ENCODE measurements around the gene TYMS.

DNA sequence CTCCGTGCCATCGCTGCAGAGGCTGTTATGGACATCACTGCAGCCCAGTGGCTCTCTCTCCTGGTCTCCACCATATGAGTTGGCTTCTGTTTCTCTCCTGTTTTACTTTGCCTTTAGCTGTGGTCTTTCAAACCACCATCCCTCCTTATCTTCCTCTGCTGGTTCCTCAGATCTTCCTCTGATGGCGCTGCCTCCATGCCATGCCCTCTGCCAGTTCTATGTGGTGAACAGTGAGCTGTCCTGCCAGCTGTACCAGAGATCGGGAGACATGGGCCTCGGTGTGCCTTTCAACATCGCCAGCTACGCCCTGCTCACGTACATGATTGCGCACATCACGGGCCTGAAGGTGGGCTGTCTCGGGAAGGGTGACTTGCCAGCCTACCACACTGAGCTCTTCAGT is 13.1 kb downstream of the TYMS start:
- TF ChIP-seq, protein P1, sequence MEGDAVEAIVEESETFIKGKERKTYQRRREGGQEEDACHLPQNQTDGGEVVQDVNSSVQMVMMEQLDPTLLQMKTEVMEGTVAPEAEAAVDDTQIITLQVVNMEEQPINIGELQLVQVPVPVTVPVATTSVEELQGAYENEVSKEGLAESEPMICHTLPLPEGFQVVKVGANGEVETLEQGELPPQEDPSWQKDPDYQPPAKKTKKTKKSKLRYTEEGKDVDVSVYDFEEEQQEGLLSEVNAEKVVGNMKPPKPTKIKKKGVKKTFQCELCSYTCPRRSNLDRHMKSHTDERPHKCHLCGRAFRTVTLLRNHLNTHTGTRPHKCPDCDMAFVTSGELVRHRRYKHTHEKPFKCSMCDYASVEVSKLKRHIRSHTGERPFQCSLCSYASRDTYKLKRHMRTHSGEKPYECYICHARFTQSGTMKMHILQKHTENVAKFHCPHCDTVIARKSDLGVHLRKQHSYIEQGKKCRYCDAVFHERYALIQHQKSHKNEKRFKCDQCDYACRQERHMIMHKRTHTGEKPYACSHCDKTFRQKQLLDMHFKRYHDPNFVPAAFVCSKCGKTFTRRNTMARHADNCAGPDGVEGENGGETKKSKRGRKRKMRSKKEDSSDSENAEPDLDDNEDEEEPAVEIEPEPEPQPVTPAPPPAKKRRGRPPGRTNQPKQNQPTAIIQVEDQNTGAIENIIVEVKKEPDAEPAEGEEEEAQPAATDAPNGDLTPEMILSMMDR (conservative IDR thresholded peaks at IDR 0.05), result no peak
- no peak for TF ChIP-seq ZFX (IDR thresholded peaks at IDR 0.05)
